OCI-LY7 (cell line): ENCODE measurements around the gene LYSMD4. TPM values are rescaled to one million over a fixed set of nuclear protein-coding genes. Genes with fewer than 3 reads are reported as not detected.
A peak's percentile ranks its signal among the peaks of the same experiment; 100 is the strongest.
"Not testable (repeated sequence)": the region's sequence is repeated elsewhere in the genome, so short reads cannot be mapped to it uniquely, and the experiment has no call there.

Source experiments
- BruUV-seq: library from RNA; stranded (reverse); fragments of 400-500 nt; replicated peaks from 2 replicates; lab custom pipeline; 2021; lab: Mats Ljungman, UMichigan
- CTCF ChIA-PET: fragments of 300-600 bp; sonication (Branson Sonifier 250); formaldehyde crosslinking; loops from one replicate; lab custom pipeline; 2022; ENCODE audit warnings: antibody characterized with exemption; ENCODE audit not compliant: unreplicated experiment; lab: Charles Lee
- POLR2A ChIA-PET: fragments of 300-600 bp; sonication (Branson Sonifier 250); formaldehyde crosslinking; loops from one replicate; lab custom pipeline; 2022; ENCODE audit warnings: antibody characterized with exemption; lab: Charles Lee
- DNase-seq: peaks from one replicate; pipeline ENCODE4 v3.0.0-alpha.2; 2015; ENCODE audit warnings: low spot score
- H2AFZ ChIP-seq: fragments of 200-600 bp; sonication (generic), shearing (Covaris generic); 2 replicates; pipeline ENCODE4 v1.6.1; 2014; ENCODE audit warnings: mild to moderate bottlenecking, antibody characterized with exemption, low read length, moderate library complexity
- H3K27ac ChIP-seq: fragments of 200-600 bp; sonication (generic); 2 replicates; pipeline ENCODE4 v1.5.1; 2014; ENCODE audit warnings: mixed run types, low read depth, mild to moderate bottlenecking, moderate library complexity, low read length, inconsistent platforms; ENCODE audit not compliant: poor library complexity, severe bottlenecking
- H3K36me3 ChIP-seq: fragments of 200-600 bp; sonication (generic); 2 replicates; pipeline ENCODE4 v1.6.1; 2014; ENCODE audit warnings: mild to moderate bottlenecking, antibody characterized with exemption, low read length, moderate library complexity, mixed read lengths; ENCODE audit not compliant: insufficient read depth
- H3K4me1 ChIP-seq: fragments of 200-600 bp; sonication (generic); 2 replicates; pipeline ENCODE4 v1.5.1; 2014; ENCODE audit warnings: mild to moderate bottlenecking, low read length; ENCODE audit not compliant: insufficient read depth, poor library complexity, severe bottlenecking
- H3K4me2 ChIP-seq: fragments of 200-600 bp; sonication (generic); 2 replicates; pipeline ENCODE4 v1.6.1; 2014; ENCODE audit warnings: mild to moderate bottlenecking, low read length
- H3K4me3 ChIP-seq: fragments of 200-600 bp; sonication (generic); 2 replicates; pipeline ENCODE4 v1.5.1; 2014; ENCODE audit warnings: mild to moderate bottlenecking, low read depth, low read length; ENCODE audit not compliant: poor library complexity, severe bottlenecking
- H3K79me2 ChIP-seq: fragments of 200-600 bp; sonication (generic); 2 replicates; pipeline ENCODE4 v1.6.1; 2016; ENCODE audit warnings: low read depth, mild to moderate bottlenecking, low read length, moderate library complexity, mixed read lengths; ENCODE audit not compliant: insufficient read depth
- H3K9me2 ChIP-seq: fragments of 200-600 bp; sonication (generic); 2 replicates; pipeline ENCODE4 v1.6.1; 2016; ENCODE audit warnings: mild to moderate bottlenecking, low read length, mixed read lengths; ENCODE audit not compliant: insufficient read depth
- H3K9me3 ChIP-seq: fragments of 200-600 bp; sonication (generic); 2 replicates; pipeline ENCODE4 v1.6.1; 2014; ENCODE audit warnings: mild to moderate bottlenecking, mixed run types, low read length, mixed read lengths
- H4K20me1 ChIP-seq: fragments of 200-600 bp; sonication (generic); 2 replicates; pipeline ENCODE4 v1.6.1; 2014; ENCODE audit warnings: mild to moderate bottlenecking, antibody characterized with exemption, low read length, moderate library complexity, mixed read lengths; ENCODE audit not compliant: insufficient read depth
- EZH2phosphoT487 ChIP-seq: fragments of 200-600 bp; sonication (generic); IDR thresholded peaks from 2 replicates; pipeline ENCODE4 v1.6.1; 2018; ENCODE audit warnings: low read depth, borderline replicate concordance, mild to moderate bottlenecking, mixed run types, antibody characterized with exemption, low read length, moderate library complexity, mixed read lengths
- intact Hi-C: fragments of 100-400 bp; cut with micrococcal nuclease; formaldehyde crosslinking; loops from one replicate; pipeline ENCODE4 v1.10.0; 2022; ENCODE audit not compliant: unreplicated experiment
- total RNA-seq, 2 experiments: library from RNA; depleted of rRNA in 1 of 2; stranded (reverse); fragments of >200 nt in 1 of 2; shearing (Covaris generic) in 1 of 2; gene quantifications; 2 replicates each; pipeline ENCODE4 v1.2.3, GENCODE V29; 2014 to 2022
- TF ChIP-seq, protein P1 (sequence below): fragments of 200-600 bp; sonication (generic); conservative IDR thresholded peaks from 2 replicates; pipeline ENCODE4 v1.5.1; 2014; ENCODE audit warnings: mild to moderate bottlenecking, antibody characterized with exemption, low read length, moderate library complexity, mixed read lengths

The LYSMD4 gene
- total RNA-seq, 2 experiments from 2014 or later, result 6.5 to 7.7 TPM

- Histone ChIP-seq H3K36me3 (no peaks in the 10 kb centered on the region), H3K4me3 (no peak overlapping the region), H3K27ac (no peak overlapping the region), H4K20me1 (no peaks in the 10 kb centered on the region), H3K9me2 (no peaks in the 10 kb centered on the region), H3K9me3 (no peaks in the 10 kb centered on the region), H3K4me2 (no peak overlapping the region), H3K79me2 (no peaks in the 10 kb centered on the region), H2AFZ (no peak overlapping the region), H3K4me1 (peaks cover 3% of the 10 kb centered on the region)
- DNase-seq, result no peak
- ChIA-PET POLR2A (interaction anchor here (0.6 kb wide), 1 partner anchor 131 kb away, joined by 3 read pairs; no protein-coding TSS in a partner anchor), CTCF (no interaction called here)
- TF ChIP-seq, protein P1, sequence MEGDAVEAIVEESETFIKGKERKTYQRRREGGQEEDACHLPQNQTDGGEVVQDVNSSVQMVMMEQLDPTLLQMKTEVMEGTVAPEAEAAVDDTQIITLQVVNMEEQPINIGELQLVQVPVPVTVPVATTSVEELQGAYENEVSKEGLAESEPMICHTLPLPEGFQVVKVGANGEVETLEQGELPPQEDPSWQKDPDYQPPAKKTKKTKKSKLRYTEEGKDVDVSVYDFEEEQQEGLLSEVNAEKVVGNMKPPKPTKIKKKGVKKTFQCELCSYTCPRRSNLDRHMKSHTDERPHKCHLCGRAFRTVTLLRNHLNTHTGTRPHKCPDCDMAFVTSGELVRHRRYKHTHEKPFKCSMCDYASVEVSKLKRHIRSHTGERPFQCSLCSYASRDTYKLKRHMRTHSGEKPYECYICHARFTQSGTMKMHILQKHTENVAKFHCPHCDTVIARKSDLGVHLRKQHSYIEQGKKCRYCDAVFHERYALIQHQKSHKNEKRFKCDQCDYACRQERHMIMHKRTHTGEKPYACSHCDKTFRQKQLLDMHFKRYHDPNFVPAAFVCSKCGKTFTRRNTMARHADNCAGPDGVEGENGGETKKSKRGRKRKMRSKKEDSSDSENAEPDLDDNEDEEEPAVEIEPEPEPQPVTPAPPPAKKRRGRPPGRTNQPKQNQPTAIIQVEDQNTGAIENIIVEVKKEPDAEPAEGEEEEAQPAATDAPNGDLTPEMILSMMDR, result no peak
- no peak for TF ChIP-seq EZH2phosphoT487
- intact Hi-C loops, result no loop called here
- no TSS peak for BruUV-seq
Observed at GRCh38 chr15:99735868-99736267, 2.6 kb upstream of the LYSMD4 start.

DNA sequence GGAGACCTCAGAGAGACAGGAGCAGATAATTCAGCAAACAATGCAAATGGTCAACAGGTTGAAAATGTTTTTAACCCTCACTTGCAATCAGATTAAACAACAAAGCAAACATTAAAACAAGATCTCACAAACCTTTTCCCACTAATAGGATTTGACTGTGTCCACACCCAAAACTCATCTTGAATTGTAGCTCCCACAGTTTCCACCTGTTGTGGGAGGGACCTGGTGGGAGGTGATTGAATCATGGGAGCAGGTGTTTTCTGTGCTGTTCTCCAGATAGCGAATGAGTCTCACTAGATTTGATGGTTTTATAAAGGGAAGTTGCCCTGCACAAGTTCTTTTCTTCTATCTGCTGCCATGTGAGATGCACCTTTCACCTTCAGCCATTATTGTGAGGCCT is 1.3 kb upstream of the LYSMD4 start:
- ChIA-PET CTCF (no interaction called here), POLR2A (no interaction called here)
- Histone ChIP-seq H3K9me2 (no peaks in the 10 kb centered on the region), H3K9me3 (no peaks in the 10 kb centered on the region), H3K4me3 (no peak overlapping the region), H3K79me2 (no peaks in the 10 kb centered on the region), H4K20me1 (no peaks in the 10 kb centered on the region), H3K27ac (no peak overlapping the region), H3K4me1 (peaks cover 3% of the 10 kb centered on the region), H3K36me3 (no peaks in the 10 kb centered on the region), H3K4me2 (no peak overlapping the region), H2AFZ (no peak overlapping the region; the same call in 1 of the 2 replicates)
- no peak for DNase-seq
- TF ChIP-seq EZH2phosphoT487, result no peak
- TF ChIP-seq, protein P1, result no peak
- intact Hi-C loops, result no loop called here
- no TSS peak for BruUV-seq

DNA sequence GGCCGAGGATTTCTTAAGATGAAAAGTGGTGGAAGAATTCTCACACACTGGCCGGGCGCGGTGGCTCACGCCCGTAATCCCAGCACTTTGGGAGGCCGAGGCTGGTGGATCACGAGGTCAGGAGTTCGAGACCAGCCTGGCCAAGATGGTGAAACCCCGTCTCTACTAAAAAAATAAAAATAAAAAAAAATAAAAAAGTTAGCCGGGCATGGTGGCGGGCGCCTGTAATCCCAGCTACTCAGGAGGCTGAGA is 729 bp upstream of the LYSMD4 start:
- Histone ChIP-seq H2AFZ (peak overlapping the region; percentile 95; the same call in 1 of the 2 replicates), H3K4me3 (peak overlapping the region; percentile 75), H3K4me2 (peak overlapping the region; percentile 69)
- H3K9me3 ChIP-seq, DNase-seq, H3K4me1 ChIP-seq, intact Hi-C loops, H3K27ac ChIP-seq, H4K20me1 ChIP-seq, H3K36me3 ChIP-seq, CTCF ChIA-PET, H3K79me2 ChIP-seq, H3K9me2 ChIP-seq, BruUV-seq: not testable (repeated sequence)
- POLR2A ChIA-PET, result interaction anchor here (0.5 to 1.5 kb wide), 4 partner anchors 20 to 867 kb away, joined by 3 to 6 read pairs (median 3); partner anchors contain the start of gene LRRC28
